Measurements from ENCODE around the gene PON3.

The PON3 gene

GRCh38 chr7:95338832-95339231 lies 57.3 kb downstream of the PON3 start:
- no peak for DNase-seq (ENCODE audit: low spot score)

- peak; percentile 76 for DNase-seq (ENCODE audit: low spot score)
Measured at GRCh38 chr7:95335093-95335492, 61.1 kb downstream of the PON3 start.

- DNase-seq (ENCODE audit: low spot score) = no peak
Measured at GRCh38 chr7:95334447-95334846, 61.7 kb downstream of the PON3 start.

DNA sequence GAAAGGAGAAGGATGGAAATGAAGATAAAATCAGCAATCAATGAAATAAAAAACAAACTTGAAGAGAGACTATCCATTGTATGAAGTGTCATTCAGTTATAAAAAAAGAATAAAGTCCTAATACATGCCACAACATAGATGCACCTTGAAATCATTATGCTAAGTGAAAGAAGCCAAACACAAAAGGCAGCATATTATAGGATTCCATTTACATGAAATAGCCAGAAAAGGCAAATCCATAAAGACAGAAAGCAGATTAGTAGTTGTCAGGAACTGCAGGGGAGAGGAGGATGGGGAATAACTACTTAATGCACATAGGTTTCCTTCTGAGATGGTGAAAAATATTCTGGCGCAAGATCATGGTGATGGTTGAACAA lies 65.2 kb downstream of the PON3 start:
- DNase-seq (ENCODE audit: low spot score) = no peak

DNA sequence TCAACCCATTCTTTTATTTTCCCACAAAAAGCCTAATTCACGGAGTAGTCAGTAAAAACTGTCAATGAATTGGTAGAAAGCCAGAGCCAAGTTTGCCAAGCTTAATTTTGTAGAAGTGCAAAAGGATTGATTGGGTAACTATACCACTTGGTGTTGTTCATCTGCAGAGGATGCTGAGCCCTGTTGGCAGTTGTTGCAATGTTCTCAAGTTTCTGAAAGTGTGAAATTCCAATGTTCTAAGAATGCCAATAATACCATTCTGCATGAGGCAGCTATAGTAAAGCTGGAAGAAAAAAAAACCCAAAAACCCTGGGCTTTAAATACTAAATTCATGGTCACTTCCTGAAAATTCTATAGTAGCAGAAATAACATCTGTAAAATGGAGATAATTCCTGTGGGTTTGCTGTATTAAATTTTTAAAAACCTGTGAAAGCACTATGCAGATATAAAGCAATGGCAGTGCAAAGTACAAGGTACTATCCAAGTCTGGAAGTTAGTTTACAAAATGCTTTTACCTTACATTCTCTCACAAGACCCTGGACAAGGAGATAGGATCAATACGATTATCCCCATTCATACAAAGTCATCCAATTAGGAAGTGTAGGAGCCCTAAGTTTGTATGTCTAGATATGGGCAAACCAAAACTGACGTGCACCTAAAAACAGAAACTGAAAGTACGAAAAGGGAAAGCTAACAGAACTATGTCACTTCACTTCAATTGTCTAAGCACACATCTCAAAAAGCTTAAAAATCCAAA lies 65.8 kb downstream of the PON3 start:
- DNase-seq (ENCODE audit: low spot score) = no peak

DNA sequence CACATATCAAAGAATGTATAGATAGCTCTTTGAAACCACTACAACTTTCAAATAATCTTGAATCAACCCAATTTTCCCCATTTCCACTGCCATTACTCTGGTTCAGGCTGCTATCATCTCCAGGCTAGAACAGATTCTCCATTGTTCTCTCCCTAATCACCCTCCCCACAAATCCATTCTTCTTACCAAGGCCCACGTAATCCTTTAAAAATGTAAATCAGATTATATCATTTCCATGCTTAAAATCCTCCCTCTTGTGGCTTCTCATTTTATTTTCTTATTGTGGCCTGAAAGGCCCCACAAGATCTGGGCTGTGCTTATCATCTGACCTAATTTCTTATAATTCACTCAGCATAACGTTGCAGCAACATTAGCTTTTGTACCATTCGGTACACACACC lies 68.8 kb downstream of the PON3 start:
- DNase-seq (ENCODE audit: low spot score) = peak; percentile 57

DNA sequence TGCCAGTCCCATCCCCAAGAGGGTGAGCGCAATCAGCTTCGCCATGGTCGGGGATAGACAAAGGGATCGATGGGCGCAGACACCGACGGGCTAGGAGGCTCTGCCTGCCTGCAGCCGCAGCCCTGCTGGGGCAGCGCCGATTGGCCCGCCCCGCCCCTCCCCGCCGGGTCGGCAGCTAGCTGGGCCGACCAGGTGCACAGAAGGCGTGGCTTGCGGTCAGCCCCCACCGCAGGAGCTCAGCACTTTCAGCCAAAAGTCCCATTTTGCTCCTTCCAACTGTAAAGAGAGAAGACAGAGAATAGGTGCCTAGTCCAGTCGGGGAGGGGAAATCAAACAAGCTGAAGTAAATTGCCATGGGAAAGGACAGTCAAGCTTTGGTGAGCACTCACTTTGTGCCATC lies 71.7 kb downstream of the PON3 start, which contains the start of gene PON1:
TSS of gene PON1 (minus strand) at position 102 of the 400 bp plus-strand sequence. CDS start at position 45, 57 bp downstream.
- DNase-seq (ENCODE audit: low spot score) = no peak

- no peak for DNase-seq (ENCODE audit: low spot score)
Measured at GRCh38 chr7:95323410-95324129, 72.6 kb downstream of the PON3 start.

DNA sequence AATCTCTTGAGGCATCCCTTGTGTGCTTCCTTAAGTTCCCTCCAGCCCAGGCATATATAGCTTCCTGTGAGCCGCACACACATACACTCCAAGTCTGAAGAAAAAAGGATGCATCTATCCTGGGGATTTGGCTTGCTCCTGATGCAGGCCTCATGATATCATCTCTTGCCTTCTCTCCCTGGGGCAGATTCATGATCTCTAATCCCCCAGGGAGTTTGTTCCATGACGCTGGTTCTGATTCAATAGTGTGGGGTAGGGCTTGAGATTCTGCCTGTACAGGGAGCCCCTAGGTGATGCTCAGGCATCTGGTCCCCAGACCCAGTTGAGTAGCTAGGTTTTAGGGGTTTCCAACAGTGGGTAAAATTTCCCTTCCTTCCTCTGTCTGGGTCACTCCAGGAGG lies 73.3 kb downstream of the PON3 start:
- no peak for DNase-seq (ENCODE audit: low spot score)

DNA sequence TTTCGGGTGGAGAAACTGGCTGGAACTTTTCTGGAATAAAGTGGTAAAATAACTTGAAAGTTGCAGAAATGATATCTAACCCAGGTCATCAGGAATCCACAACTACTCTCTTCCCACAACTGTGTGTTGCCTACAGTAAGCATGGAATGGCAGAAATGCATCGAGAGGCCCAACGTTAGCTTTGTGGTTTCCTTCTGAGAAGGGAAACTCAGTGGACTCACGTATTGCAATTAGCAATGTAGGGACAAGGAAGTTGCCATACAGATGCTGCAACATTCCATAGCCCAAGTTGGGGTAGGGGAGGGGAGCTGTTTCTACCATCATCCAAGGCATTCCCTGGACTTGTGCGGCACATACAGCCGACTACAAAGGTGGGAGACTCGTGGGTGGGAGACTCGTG lies 73.8 kb downstream of the PON3 start:
- DNase-seq (ENCODE audit: low spot score) = no peak

GRCh38 chr7:95321720-95322119 lies 74.5 kb downstream of the PON3 start:
- no peak for DNase-seq (ENCODE audit: low spot score)

- DNase-seq (ENCODE audit: low spot score) = no peak
Measured at GRCh38 chr7:95320651-95321050, 75.5 kb downstream of the PON3 start.

DNA sequence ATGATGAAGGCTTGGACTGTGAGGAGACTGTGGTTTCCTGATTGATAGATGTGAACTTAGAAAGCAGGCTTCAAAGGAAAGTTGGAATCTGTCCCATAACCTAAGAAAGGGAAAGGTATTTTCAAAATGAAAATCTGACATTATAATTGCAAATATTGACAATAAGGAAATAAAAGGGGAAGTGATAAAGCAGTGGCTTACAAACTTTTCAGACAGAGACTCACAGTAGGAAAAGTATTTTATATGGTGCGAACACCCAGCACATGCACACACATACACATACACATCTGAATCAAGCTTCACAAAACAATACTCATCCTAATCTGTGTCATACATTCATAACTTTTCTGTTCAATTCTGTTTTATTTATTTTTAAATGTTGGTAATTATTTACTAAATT lies 76.6 kb downstream of the PON3 start:
- DNase-seq (ENCODE audit: low spot score) = no peak

DNA sequence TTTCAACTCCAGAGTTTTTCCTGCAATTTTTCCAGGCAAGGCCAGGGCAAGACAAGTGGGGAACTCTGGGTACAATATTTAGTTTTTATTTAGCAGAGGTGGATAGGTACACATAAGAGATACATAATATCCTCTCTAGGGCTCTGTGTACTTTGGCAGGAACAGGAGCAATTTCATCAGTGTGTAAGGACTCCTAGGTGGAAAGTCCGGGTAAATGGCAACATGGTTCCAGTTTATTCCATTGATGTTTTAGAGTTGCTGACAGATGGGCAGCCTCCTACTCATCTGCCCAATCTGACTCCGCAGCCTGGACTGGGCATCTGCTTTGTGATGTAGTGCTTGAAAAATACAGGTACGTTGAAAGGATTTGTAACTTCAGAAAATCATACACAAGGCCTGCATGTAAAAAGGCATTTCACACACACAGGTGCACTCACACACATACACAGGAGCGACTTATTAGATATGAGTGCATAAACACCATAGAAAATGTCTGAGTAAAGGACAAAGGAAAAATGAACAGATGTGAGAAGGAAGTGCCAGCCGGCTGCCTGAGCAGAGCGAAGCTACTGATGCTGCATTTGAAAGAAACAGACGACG lies 77.6 kb downstream of the PON3 start:
- no peak for DNase-seq (ENCODE audit: low spot score)

- no peak for DNase-seq (ENCODE audit: low spot score)
Measured at GRCh38 chr7:95317966-95318365, 78.2 kb downstream of the PON3 start.

DNA sequence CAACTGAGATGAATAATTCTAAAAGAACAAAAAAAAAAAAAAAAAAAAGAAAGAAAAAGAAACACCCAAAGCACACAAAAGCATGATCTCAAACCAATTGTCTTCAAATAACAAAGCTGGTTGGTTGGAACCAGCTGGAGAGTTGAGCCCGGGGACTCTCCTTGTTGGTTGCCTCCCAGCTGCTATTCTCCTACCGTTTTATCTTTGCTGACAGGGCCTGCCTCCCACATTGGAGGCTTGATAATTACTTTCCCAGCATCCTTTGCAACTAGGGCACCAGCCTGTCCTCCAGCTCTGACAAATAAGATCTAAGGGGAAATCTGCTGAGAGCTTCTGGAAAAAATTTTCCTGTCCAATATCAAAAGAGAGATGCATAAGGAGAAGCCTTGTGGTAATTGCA lies 78.6 kb downstream of the PON3 start:
- no peak for DNase-seq (ENCODE audit: low spot score)

GRCh38 chr7:95316588-95316987 lies 79.6 kb downstream of the PON3 start:
- DNase-seq (ENCODE audit: low spot score) = no peak

GRCh38 chr7:95312561-95312960 lies 83.6 kb downstream of the PON3 start:
- DNase-seq (ENCODE audit: low spot score) = no peak

- no peak for DNase-seq (ENCODE audit: low spot score)
Measured at GRCh38 chr7:95311389-95311788, 84.8 kb downstream of the PON3 start.

GRCh38 chr7:95309951-95310350 lies 86.2 kb downstream of the PON3 start:
- no peak for DNase-seq (ENCODE audit: low spot score)

Data from COLO829 (cell line).